CD14-positive monocyte (primary cell): ENCODE measurements around the gene TMEM135. TPM values are rescaled to one million over a fixed set of nuclear protein-coding genes. Genes with fewer than 3 reads are reported as not detected.

Source experiments
- DNase-seq, 3 donors: peaks; one replicate each; pipeline ENCODE4 v3.0.0-alpha.2; 2011 to 2022
- H2AFZ ChIP-seq: 2 replicates; pipeline ENCODE4 v1.6.0; 2012; ENCODE audit warnings: mild to moderate bottlenecking, low read depth, low read length, inconsistent platforms; ENCODE audit not compliant: insufficient read depth, poor library complexity, severe bottlenecking
- H3K27ac ChIP-seq, 2 donors: 1 replicate in 1 of 2; 2 replicates in 1 of 2; pipeline ENCODE4 v1.5.1; 2012 to 2013; ENCODE audit warnings: low read length in 2 of 2, control low read depth in 1 of 2, inconsistent platforms in 1 of 2, low read depth in 1 of 2, mild to moderate bottlenecking in 1 of 2
- H3K27me3 ChIP-seq, 2 donors: one replicate each; pipeline versions ENCODE4 v1.6.0 to v1.6.1; 2011 to 2013; ENCODE audit warnings: low read length in 2 of 2; ENCODE audit not compliant: control insufficient read depth in 2 of 2, insufficient read depth in 2 of 2
- H3K36me3 ChIP-seq, 2 donors: replicated peaks in 1 of 2; 1 replicate in 1 of 2; 2 replicates in 1 of 2; pipeline versions ENCODE4 v1.5.1 to v1.6.1; 2012 to 2013; ENCODE audit warnings: low read length in 2 of 2, control low read depth in 1 of 2, inconsistent platforms in 1 of 2, mild to moderate bottlenecking in 1 of 2; ENCODE audit not compliant: insufficient read depth in 2 of 2, control insufficient read depth in 1 of 2
- H3K4me1 ChIP-seq, 2 donors: 1 replicate in 1 of 2; 2 replicates in 1 of 2; pipeline versions ENCODE4 v1.5.1 to v1.6.1; 2012 to 2013; ENCODE audit warnings: low read length in 2 of 2, control low read depth in 1 of 2, inconsistent platforms in 1 of 2, mild to moderate bottlenecking in 1 of 2, moderate library complexity in 1 of 2; ENCODE audit not compliant: insufficient read depth in 2 of 2, control insufficient read depth in 1 of 2
- H3K4me2 ChIP-seq: replicated peaks from 2 replicates; pipeline ENCODE3; 2012; ENCODE audit warnings: low read length, moderate library complexity, mild to moderate bottlenecking; ENCODE audit not compliant: poor library complexity, severe bottlenecking; ENCODE audit errors: extremely low read depth
- H3K4me3 ChIP-seq, 3 experiments: fragments of 200-600 bp in 1 of 3; sonication (generic) in 1 of 3; replicated peaks in 1 of 3; 1 replicate in 2 of 3; 2 replicates in 1 of 3; pipeline ENCODE4 v1.5.1; 2011 to 2013; ENCODE audit warnings: low read length in 3 of 3, mild to moderate bottlenecking in 3 of 3, control low read depth in 2 of 3, low read depth in 2 of 3, inconsistent platforms in 1 of 3, moderate library complexity in 1 of 3
- H3K79me2 ChIP-seq: 2 replicates; pipeline ENCODE4 v1.6.0; 2012; ENCODE audit warnings: mild to moderate bottlenecking, control low read depth, inconsistent platforms, low read length, moderate library complexity; ENCODE audit not compliant: insufficient read depth
- H3K9ac ChIP-seq: 2 replicates; pipeline ENCODE4 v1.6.0; 2017; ENCODE audit warnings: low read length, mild to moderate bottlenecking; ENCODE audit not compliant: insufficient read depth, poor library complexity, severe bottlenecking
- H3K9me3 ChIP-seq, 2 donors: replicated peaks in 1 of 2; 1 replicate in 1 of 2; 2 replicates in 1 of 2; pipeline versions ENCODE4 v1.5.1 to v1.6.1; 2012 to 2013; ENCODE audit warnings: low read length in 2 of 2, control low read depth in 1 of 2; ENCODE audit not compliant: control insufficient read depth in 1 of 2, insufficient read depth in 1 of 2
- H4K20me1 ChIP-seq: 2 replicates; pipeline ENCODE4 v1.6.0; 2012; ENCODE audit warnings: mild to moderate bottlenecking, low read length, control low read depth, moderate library complexity; ENCODE audit not compliant: insufficient read depth
- H3K27ac Mint-ChIP-seq, 7 donors: one replicate each; pipeline ENCODE4 v1.8.0; 2020; ENCODE audit warnings: mild to moderate bottlenecking in 7 of 7, mixed read lengths in 7 of 7, moderate library complexity in 6 of 7, inconsistent platforms in 2 of 7
- H3K27me3 Mint-ChIP-seq, 3 donors: one replicate each; pipeline ENCODE4 v1.8.0; 2021 to 2022; ENCODE audit warnings: low read depth in 3 of 3, mild to moderate bottlenecking in 3 of 3, mixed read lengths in 3 of 3, moderate library complexity in 3 of 3, inconsistent platforms in 1 of 3
- H3K36me3 Mint-ChIP-seq, 2 donors: one replicate each; pipeline ENCODE4 v1.8.0; 2020; ENCODE audit warnings: mixed read lengths in 2 of 2, inconsistent platforms in 1 of 2, mild to moderate bottlenecking in 1 of 2
- H3K4me1 Mint-ChIP-seq: one replicate; pipeline ENCODE4 v1.8.0; 2020; ENCODE audit warnings: mild to moderate bottlenecking, mixed read lengths
- H3K4me3 Mint-ChIP-seq, 2 donors: one replicate each; pipeline ENCODE4 v1.8.0; 2020; ENCODE audit warnings: mild to moderate bottlenecking in 2 of 2, mixed read lengths in 2 of 2, moderate library complexity in 1 of 2
- H3K9me3 Mint-ChIP-seq, 7 donors: one replicate each; pipeline ENCODE4 v1.8.0; 2020 to 2022; ENCODE audit warnings: mixed read lengths in 7 of 7, mild to moderate bottlenecking in 6 of 7, moderate library complexity in 6 of 7, inconsistent platforms in 2 of 7
- CTCF ChIP-seq: fragments of 200-600 bp; IDR thresholded peaks from one replicate; pipeline ENCODE4 v1.8.0; 2022; ENCODE audit warnings: antibody characterized with exemption, mild to moderate bottlenecking
- WGBS: methylation state at CpG from one replicate; pipeline ENCODE4 v1.1.5; 2013; ENCODE audit warnings: missing lambda C conversion rate; ENCODE audit not compliant: insufficient coverage; 5-methylcytosine and 5-hydroxymethylcytosine counted together
- intact Hi-C, 2 donors: fragments of 100-400 bp; cut with micrococcal nuclease; formaldehyde crosslinking; loops; one replicate each; pipeline versions ENCODE4 v1.15.0 to v1.15.1; 2023
- polyA plus RNA-seq, 3 donors: library from polyadenylated mRNA; depleted of rRNA in 1 of 3; unstranded in 2 of 3; stranded (reverse) in 1 of 3; fragments of 300-500 nt in 2 of 3; fragments of >200 nt in 1 of 3; fragmentation: Illumina TruSeq in 2 of 3; gene quantifications; 1 replicate in 2 of 3; 2 replicates in 1 of 3; pipeline ENCODE4 v1.2.3, GENCODE V29; 2012 to 2021

The TMEM135 gene
- polyA plus RNA-seq, 3 donors: 2.7 to 8.4 (median 5.9) TPM

GRCh38 chr11:87046824-87047223 is 9.1 kb downstream of the TMEM135 start:
- no peak overlapping the region for H3K9ac ChIP-seq
- intact Hi-C loops: no loop called here
- H3K4me1 ChIP-seq: no peaks in the 10 kb centered on the region
- peaks cover 5 to 21% (median 16%) of the 10 kb centered on the region in 7 donors for H3K9me3 Mint-ChIP-seq
- no peak for TF ChIP-seq CTCF
- H3K36me3 Mint-ChIP-seq: peaks cover 14 to 22% of the 10 kb centered on the region in 2 donors
- H4K20me1 ChIP-seq: no peaks in the 10 kb centered on the region
- H3K4me3 ChIP-seq: no peak overlapping the region
- DNase-seq: no peak
- H3K27me3 Mint-ChIP-seq: no peaks in the 10 kb centered on the region
- no peak overlapping the region for H3K4me3 Mint-ChIP-seq
- no peaks in the 10 kb centered on the region for H3K27me3 ChIP-seq
- H3K4me2 ChIP-seq: no peak overlapping the region
- H3K36me3 ChIP-seq: peaks cover 0 to 21% of the 10 kb centered on the region in 2 donors
- no peaks in the 10 kb centered on the region for H3K79me2 ChIP-seq
- no peak overlapping the region for H2AFZ ChIP-seq
- no peak overlapping the region for H3K27ac Mint-ChIP-seq
- no CpG with 5 or more reads among the region's 2 CpGs for WGBS
- no peak overlapping the region for H3K27ac ChIP-seq
- peaks cover 0 to 8% of the 10 kb centered on the region in 2 donors for H3K9me3 ChIP-seq
- no peaks in the 10 kb centered on the region for H3K4me1 Mint-ChIP-seq

DNA sequence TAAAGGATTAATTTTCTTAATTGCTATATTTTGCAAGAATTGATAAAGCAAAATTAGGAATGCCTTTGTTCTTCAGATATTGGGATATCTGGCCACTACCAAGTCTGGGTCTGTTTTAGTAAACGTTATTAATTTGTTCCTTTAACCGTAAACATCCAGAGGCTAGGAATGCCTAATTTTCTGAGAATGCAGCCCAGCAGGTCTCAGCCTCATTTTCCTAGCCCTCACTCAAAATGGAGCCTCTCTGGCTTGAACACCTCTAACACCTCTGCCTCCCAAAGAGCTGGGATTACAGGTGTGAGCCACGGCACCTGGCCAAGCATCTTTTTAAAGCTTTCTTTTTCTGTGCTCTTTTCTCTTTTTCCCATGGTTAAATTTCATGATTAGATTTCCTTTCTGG is 18.4 kb downstream of the TMEM135 start:
- Histone ChIP-seq H3K4me1 (no peaks in the 10 kb centered on the region), H3K36me3 (no peaks in the 10 kb centered on the region), H3K4me3 (no peak overlapping the region), H2AFZ (no peak overlapping the region), H3K4me2 (no peak overlapping the region), H3K9ac (no peak overlapping the region), H3K79me2 (no peaks in the 10 kb centered on the region), H3K9me3 (no peaks in the 10 kb centered on the region), H3K27me3 (no peaks in the 10 kb centered on the region), H3K27ac (no peak overlapping the region), H4K20me1 (no peaks in the 10 kb centered on the region)
- Mint-ChIP-seq H3K9me3 (peaks cover 0 to 2% (median 0%) of the 10 kb centered on the region in 7 donors), H3K4me1 (peaks cover 2% of the 10 kb centered on the region), H3K36me3 (no peaks in the 10 kb centered on the region), H3K27ac (no peak overlapping the region), H3K27me3 (peaks cover 0 to 2% (median 0%) of the 10 kb centered on the region in 3 donors), H3K4me3 (no peak overlapping the region)
- no peak for DNase-seq
- WGBS: 50% methylated on average over 1 of the region's 3 CpGs
- TF ChIP-seq CTCF: no peak
- intact Hi-C loops: no loop called here
